ENCODE measurements around the gene RAPSN. TPM values are rescaled to one million over a fixed set of nuclear protein-coding genes. Genes with fewer than 3 reads are reported as not detected.

The RAPSN gene
- total RNA-seq, result not detected in 2 replicates

DNA sequence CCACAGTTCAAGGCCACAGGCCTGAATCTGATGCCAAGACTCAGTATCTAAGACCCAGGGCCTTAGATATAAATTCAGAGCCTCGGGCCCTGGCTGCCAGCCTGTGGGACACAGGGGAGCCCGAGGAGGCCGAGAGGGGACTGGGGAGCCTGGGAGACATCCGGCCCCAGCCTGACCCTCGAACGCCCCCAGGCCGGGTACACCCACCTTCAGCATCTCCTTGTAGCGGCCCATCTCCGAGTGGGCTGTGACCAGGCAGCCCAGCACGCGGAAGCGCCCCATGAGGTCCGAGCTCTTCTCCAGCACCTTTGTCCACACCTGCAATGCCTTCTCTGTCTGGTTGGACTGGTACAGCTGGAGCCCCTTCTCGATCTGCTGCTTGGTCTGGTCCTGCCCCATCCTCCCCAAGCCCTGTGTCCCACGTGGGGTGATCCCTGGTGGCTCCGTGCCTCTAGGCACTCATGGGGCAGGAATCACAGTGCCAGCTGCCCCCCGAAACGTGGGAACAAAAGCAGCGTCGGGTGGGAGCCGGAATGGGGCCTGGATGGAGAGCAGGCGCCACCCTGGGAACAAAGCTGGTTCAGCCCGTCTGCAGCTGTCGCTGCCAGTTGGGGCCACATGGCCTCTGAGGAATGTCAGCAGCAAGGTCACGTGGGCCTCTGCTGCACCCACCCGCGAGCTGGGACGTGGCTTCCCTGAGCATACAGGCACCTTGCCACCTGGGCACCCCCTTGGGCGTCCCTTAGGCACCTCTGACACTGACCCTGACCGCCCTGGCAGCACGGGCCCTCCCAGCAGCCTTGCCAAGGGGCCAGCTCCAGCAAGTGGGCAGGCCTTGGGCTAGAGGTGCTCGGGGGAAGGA, at the start of gene RAPSN:
Gene RAPSN, minus strand, starts transcription at position 571 of the 862 bp plus-strand sequence. Its CDS starts 172 bp downstream, at position 399.

GRCh38 chr11:47426062-47426956, 22.6 kb downstream of the RAPSN start, which contains the start of gene PSMC3:
TSS of gene PSMC3 (minus strand) at chr11:47426439. CDS start at chr11:47426279, 160 bp downstream.

GRCh38 chr11:47407746-47408590, 41.0 kb downstream of the RAPSN start, which contains the start of gene SLC39A13:
TSS of gene SLC39A13 (plus strand) at chr11:47408590. CDS start at chr11:47410095, 1,505 bp downstream.

Other genes with a start within 250 kb of the RAPSN start
- gene DDB2, start 234.2 kb downstream of the RAPSN start, total RNA-seq, result 5.2 and 23.7 TPM in 2 replicates
- 30.0 and 37.1 TPM in 2 replicates for gene ACP2, start 200.3 kb downstream of the RAPSN start, total RNA-seq
- gene NR1H3, start 191.1 kb downstream of the RAPSN start, total RNA-seq, result 24.0 and 28.7 TPM in 2 replicates
- 10.0 and 14.4 TPM in 2 replicates for gene MADD, start 179.0 kb downstream of the RAPSN start, total RNA-seq
- not detected in 2 replicates for gene MYBPC3, start 96.4 kb downstream of the RAPSN start, total RNA-seq
- gene SPI1, start 70.6 kb downstream of the RAPSN start, total RNA-seq, result not detected in 2 replicates
- gene SLC39A13, start 40.5 kb downstream of the RAPSN start, total RNA-seq, result 141 and 145 TPM in 2 replicates
- gene PSMC3, start 22.7 kb downstream of the RAPSN start, total RNA-seq, result 117 and 138 TPM in 2 replicates
- 37.0 and 48.4 TPM in 2 replicates for gene CELF1, start 104.0 kb upstream of the RAPSN start, total RNA-seq
- 70.0 and 90.8 TPM in 2 replicates for gene PTPMT1, start 116.5 kb upstream of the RAPSN start, total RNA-seq
- 10.8 and 18.8 TPM in 2 replicates for gene KBTBD4, start 129.8 kb upstream of the RAPSN start, total RNA-seq
- 53.8 and 68.5 TPM in 2 replicates for gene NDUFS3, start 129.9 kb upstream of the RAPSN start, total RNA-seq
- gene FAM180B, start 137.5 kb upstream of the RAPSN start, total RNA-seq, result not detected in 2 replicates
- 0.16 and 0.90 TPM in 2 replicates for gene C1QTNF4, start 145.3 kb upstream of the RAPSN start, total RNA-seq
- gene MTCH2, start 193.4 kb upstream of the RAPSN start, total RNA-seq, result 65.9 and 88.0 TPM in 2 replicates

Data from cardiac atrium fibroblast (primary cell).